Activated CD8-positive, alpha-beta memory T cell treated with anti-CD3 and anti-CD28 coated beads for 4 hours (primary cell): ENCODE data around the gene GPX7.
"Not testable (repeated sequence)": the region's sequence is repeated elsewhere in the genome, so short reads cannot be mapped to it uniquely, and the experiment has no call there.

Source experiments
- DNase-seq, 2 donors: peaks; one replicate each; pipeline ENCODE4 v3.0.0-alpha.2; 2020; ENCODE audit warnings: low read depth in 2 of 2

GPX7 gene

GRCh38 chr1:52601991-52602855, at the start of gene GPX7:
Gene GPX7, plus strand, starts transcription at chr1:52602371. Its CDS starts 39 bp downstream, at chr1:52602410.
- DNase-seq, result peak; percentile 11 to 17

- peak; percentile 38 to 50 for DNase-seq
Measured at GRCh38 chr1:52552505-52553361, 49.4 kb upstream of the GPX7 start, which contains the start of gene TUT4. Gene TUT4, minus strand, starts transcription at chr1:52553092. Its CDS starts 26,812 bp downstream, at chr1:52526280.

GRCh38 chr1:52553362-52554266, 48.6 kb upstream of the GPX7 start:
- DNase-seq, result peak; percentile 83 to 84

GRCh38 chr1:52554267-52554640, 47.9 kb upstream of the GPX7 start:
- DNase-seq, result no peak

- no peak for DNase-seq
Measured at GRCh38 chr1:52554756-52555155, 47.4 kb upstream of the GPX7 start.

- no peak for DNase-seq
Measured at GRCh38 chr1:52556641-52557360, 45.4 kb upstream of the GPX7 start.

GRCh38 chr1:52558941-52559340, 43.2 kb upstream of the GPX7 start:
- no peak for DNase-seq

GRCh38 chr1:52559875-52560274, 42.3 kb upstream of the GPX7 start:
- no peak for DNase-seq

- DNase-seq, result no peak
Measured at GRCh38 chr1:52562766-52563165, 39.4 kb upstream of the GPX7 start.

GRCh38 chr1:52567943-52568342, 34.2 kb upstream of the GPX7 start:
- DNase-seq, result no peak

GRCh38 chr1:52569449-52570210, 32.5 kb upstream of the GPX7 start:
- no peak for DNase-seq

- DNase-seq, result no peak
Measured at GRCh38 chr1:52571783-52572182, 30.4 kb upstream of the GPX7 start.

- DNase-seq, result no peak
Measured at GRCh38 chr1:52572387-52572786, 29.8 kb upstream of the GPX7 start.

- DNase-seq, result no peak
Measured at GRCh38 chr1:52574594-52574993, 27.6 kb upstream of the GPX7 start.

- DNase-seq, result no peak
Measured at GRCh38 chr1:52576074-52576473, 26.1 kb upstream of the GPX7 start.

GRCh38 chr1:52578066-52578465, 24.1 kb upstream of the GPX7 start:
- not testable (repeated sequence) for DNase-seq

GRCh38 chr1:52579415-52579814, 22.8 kb upstream of the GPX7 start:
- no peak for DNase-seq

- no peak for DNase-seq
Measured at GRCh38 chr1:52580283-52580682, 21.9 kb upstream of the GPX7 start.

GRCh38 chr1:52582116-52582696, 20.0 kb upstream of the GPX7 start:
- DNase-seq, result no peak

GRCh38 chr1:52585474-52585873, 16.7 kb upstream of the GPX7 start:
- no peak for DNase-seq
